ENCODE data around the gene ZDHHC14. TPM values are rescaled to one million over a fixed set of nuclear protein-coding genes. Genes with fewer than 3 reads are reported as not detected.
A peak's percentile ranks its signal among the peaks of the same experiment; 100 is the strongest.

Gene ZDHHC14
- total RNA-seq, 1 donor from 2014 or later = 10.0 TPM

- DNase-seq = peak; percentile 57
- ATAC-seq = peak; percentile 80
- intact Hi-C loops (cut with micrococcal nuclease) = no loop called here
These were observed 344.2 kb downstream of the ZDHHC14 start for GRCh38 chr6:157724960-157725741.

- intact Hi-C loops (cut with micrococcal nuclease) = no loop called here
- ATAC-seq = peak; percentile 23
- no peak for DNase-seq
These were observed 344.8 kb downstream of the ZDHHC14 start for GRCh38 chr6:157725836-157726235.

GRCh38 chr6:157726892-157727628, 346.1 kb downstream of the ZDHHC14 start:
- intact Hi-C loops (cut with micrococcal nuclease) = no loop called here
- ATAC-seq (peak; percentile 78), DNase-seq (peak; percentile 78)

Small RNA genes lying within 50 kb of the gene (microRNA-seq; reads per million reads assigned to microRNA genes)
- not detected for gene MIR3692 (ENCODE audit: borderline number of aligned reads)

Other genes starting within 250 kb of the ZDHHC14 start
- 19.4 TPM for gene TMEM242, start 57.7 kb upstream of the ZDHHC14 start, total RNA-seq

All from left ventricle myocardium superior (tissue), 1 donor.